ENCODE data around the gene DAGLB.
"Not testable (repeated sequence)": the region's sequence is repeated elsewhere in the genome, so short reads cannot be mapped to it uniquely, and the experiment has no call there.

Gene DAGLB

GRCh38 chr7:6461946-6462550 is 14.3 kb upstream of the DAGLB start:
- DNase-seq (ENCODE audit: low spot score) = no peak

- DNase-seq (ENCODE audit: low spot score) = no peak
These were observed 13.3 kb upstream of the DAGLB start for GRCh38 chr7:6460990-6461584.

- DNase-seq (ENCODE audit: low spot score) = no peak
These were observed 12.5 kb upstream of the DAGLB start for GRCh38 chr7:6460303-6460702.

GRCh38 chr7:6458676-6459075 is 10.9 kb upstream of the DAGLB start:
- DNase-seq (ENCODE audit: low spot score) = not testable (repeated sequence)

- no peak for DNase-seq (ENCODE audit: low spot score)
These were observed 6.0 kb upstream of the DAGLB start for GRCh38 chr7:6453734-6454133.

GRCh38 chr7:6451224-6451705 is 3.5 kb upstream of the DAGLB start:
- no peak for DNase-seq (ENCODE audit: low spot score)

- not testable (repeated sequence) for DNase-seq (ENCODE audit: low spot score)
These were observed 2.8 kb upstream of the DAGLB start for GRCh38 chr7:6450591-6450990.

GRCh38 chr7:6449884-6450283 is 2.1 kb upstream of the DAGLB start:
- not testable (repeated sequence) for DNase-seq (ENCODE audit: low spot score)

- DNase-seq (ENCODE audit: low spot score) = no peak
These were observed 1.3 kb upstream of the DAGLB start for GRCh38 chr7:6448943-6449543.

GRCh38 chr7:6446838-6447580 is 745 bp downstream of the DAGLB start:
- DNase-seq (ENCODE audit: low spot score) = peak; percentile 66

- DNase-seq (ENCODE audit: low spot score) = no peak
These were observed 3.1 kb downstream of the DAGLB start for GRCh38 chr7:6444516-6445269.

GRCh38 chr7:6443372-6443941 is 4.3 kb downstream of the DAGLB start:
- DNase-seq (ENCODE audit: low spot score) = no peak

- DNase-seq (ENCODE audit: low spot score) = no peak
These were observed 5.6 kb downstream of the DAGLB start for GRCh38 chr7:6442114-6442513.

- DNase-seq (ENCODE audit: low spot score) = no peak
These were observed 7.4 kb downstream of the DAGLB start for GRCh38 chr7:6440381-6440780.

GRCh38 chr7:6438427-6438826 is 9.3 kb downstream of the DAGLB start:
- DNase-seq (ENCODE audit: low spot score) = no peak

GRCh38 chr7:6437251-6437650 is 10.5 kb downstream of the DAGLB start:
- DNase-seq (ENCODE audit: low spot score) = no peak

GRCh38 chr7:6436385-6436685 is 11.4 kb downstream of the DAGLB start:
- peak; percentile 70 for DNase-seq (ENCODE audit: low spot score)

- DNase-seq (ENCODE audit: low spot score) = peak; percentile 86
These were observed 12.0 kb downstream of the DAGLB start for GRCh38 chr7:6435486-6436384.

- DNase-seq (ENCODE audit: low spot score) = peak; percentile 59
These were observed 13.8 kb downstream of the DAGLB start for GRCh38 chr7:6433784-6434615.

- no peak for DNase-seq (ENCODE audit: low spot score)
These were observed 15.0 kb downstream of the DAGLB start for GRCh38 chr7:6432781-6433180.
